ENCODE results near the gene SPRN.
A peak's percentile ranks its signal among the peaks of the same experiment; 100 is the strongest.
"Not testable (repeated sequence)": the region's sequence is repeated elsewhere in the genome, so short reads cannot be mapped to it uniquely, and the experiment has no call there.

SPRN gene, protein sequence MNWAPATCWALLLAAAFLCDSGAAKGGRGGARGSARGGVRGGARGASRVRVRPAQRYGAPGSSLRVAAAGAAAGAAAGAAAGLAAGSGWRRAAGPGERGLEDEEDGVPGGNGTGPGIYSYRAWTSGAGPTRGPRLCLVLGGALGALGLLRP

DNA sequence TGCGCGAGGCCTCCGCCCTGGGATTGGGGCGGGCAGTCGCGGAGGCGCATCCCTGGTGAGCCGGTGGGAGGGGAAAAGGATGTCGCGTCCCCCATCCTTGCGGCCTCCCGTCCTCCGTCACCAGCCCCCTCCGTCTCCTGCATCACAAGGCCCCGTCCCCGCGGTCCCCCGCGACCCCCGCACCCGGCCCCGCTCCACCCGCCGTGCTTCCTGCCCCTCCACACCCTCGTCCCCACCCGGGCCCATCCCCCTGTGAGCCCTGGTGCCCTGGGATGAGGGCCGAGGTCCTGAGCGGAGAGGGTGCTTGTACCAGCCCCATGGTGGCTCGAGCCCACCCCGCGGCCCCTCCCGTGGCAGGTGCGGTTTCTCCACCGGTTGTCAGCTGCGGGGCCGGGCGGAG lies at the start of gene SPRN:
TSS of gene SPRN (minus strand) at position 25 of the 400 bp plus-strand sequence. CDS start 944 bp downstream, outside the sequence.
- not testable (repeated sequence) for DNase-seq

DNA sequence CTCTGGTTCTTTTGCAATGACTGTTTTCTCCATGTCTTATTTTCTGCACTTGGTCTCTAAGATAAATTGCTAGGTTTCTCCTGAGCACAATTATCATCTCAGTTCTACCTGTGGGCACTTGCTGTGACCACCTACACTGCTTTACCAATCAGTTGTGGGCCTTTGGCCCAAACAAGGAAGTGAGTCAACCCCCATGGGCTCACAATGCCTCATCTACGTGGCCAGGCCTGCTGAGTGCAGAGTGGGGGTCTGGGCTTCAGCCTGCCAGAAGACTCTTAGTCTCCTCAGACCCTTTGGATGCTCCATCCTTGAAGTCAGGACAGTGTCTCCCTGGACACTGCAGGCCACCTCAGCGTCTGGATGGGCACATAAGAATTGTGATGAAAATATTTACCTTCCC lies 49.6 kb upstream of the SPRN start:
- DNase-seq = no peak

DNA sequence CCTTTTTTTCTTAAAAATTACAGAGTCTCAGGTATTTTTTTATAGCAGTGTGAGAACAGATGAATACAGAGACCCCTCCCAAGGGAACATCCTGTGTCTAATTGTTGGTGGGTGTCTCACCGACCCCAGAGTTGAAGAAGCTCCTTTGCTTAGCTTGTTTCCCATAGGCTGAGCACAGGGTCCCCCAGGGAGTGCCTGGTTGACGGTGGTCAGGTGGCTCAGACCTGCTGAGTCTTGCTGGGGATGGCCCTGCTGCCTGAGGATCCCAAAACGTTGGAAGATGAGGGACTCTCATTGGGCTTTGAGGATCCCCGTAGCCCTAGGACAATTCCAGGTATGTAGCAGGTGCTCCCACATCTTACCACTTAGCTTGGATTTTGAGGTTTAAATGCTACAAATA lies 48.8 kb upstream of the SPRN start:
- DNase-seq = no peak

DNA sequence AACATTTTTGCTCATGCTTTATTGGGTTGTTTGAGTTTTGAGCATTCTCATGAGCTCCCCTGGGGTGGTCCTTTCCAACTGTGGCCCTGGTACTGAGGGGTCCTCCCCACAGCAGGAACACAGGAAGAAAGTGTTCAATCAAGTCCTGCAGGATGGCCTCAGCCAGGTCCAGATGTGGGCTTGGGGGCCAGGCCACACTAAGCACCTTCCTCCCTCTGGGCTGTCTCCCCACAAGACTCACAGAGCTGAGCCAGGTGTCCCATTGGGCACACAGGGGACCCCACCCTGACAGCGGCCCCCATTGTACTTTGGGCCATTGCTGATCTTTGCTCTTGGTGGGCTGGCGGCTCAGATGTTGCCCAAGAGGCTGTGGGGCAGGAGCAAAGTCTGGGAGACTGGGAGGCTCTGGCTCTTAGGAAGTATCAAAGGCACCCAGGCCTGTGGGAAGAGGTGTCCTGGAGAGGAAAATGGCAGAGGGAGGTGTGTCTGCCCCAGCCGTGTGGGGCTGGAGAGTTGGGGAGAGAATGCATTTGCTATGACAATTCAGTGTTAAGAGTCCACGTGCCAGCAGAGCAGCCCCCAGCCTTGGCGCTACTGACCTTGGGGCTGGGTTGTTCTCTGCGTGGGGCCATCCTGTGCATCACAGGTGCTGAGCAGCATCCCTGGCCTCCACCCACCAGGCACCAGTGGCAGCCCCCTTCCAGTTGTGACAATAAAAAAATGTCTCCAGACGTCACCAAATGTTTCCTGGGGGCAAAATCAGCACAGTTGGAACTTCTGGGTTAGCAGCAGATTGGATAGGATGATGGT lies 47.1 kb upstream of the SPRN start:
- no peak for DNase-seq

DNA sequence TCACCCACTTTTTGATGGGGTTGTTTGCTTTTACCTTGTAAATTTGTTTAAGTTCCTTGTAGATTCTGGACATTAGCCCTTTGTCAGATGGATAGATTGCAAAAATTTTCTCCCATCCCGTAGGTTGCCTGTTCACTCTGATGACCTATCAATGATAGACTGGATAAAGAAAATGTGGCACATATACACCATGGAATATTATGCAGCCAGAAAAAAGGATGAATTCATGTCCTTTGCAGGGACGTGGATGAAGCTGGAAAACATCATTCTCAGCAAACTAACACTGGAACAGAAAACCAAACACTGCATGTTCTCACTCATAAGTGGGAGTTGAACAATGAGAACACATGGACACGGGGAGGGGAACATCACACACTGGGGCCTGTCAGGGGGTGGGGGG lies 44.8 kb upstream of the SPRN start:
- not testable (repeated sequence) for DNase-seq

DNA sequence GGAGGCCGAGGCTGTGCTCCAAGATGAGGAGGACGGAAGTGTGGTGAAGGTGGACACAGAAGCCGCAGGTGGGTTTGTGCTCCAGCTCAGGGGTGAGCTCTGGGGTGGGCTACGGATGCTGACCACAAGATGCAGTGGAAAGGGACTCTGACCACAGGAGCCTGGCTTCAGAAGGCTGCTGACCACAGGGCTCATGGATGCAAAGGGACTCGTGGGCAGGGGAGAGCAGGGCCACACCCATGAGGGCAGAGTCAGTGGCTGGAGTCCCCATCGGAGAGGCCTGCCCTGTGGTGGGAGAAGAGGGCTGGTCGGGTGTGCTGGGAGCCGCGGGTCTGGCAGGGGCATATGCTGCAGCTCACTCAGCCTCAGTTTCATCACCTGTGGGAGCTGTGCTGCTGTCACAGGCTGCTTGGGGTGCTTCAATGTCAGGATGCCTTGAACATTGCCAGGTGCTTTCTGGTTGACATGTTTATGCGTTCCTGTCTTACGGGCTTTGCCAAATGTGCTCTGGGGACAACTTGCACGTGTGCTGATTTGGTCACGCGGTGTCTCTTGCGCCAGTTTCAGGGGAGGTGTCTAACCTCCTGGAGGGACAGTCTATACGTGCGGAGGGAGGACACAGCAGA lies 43.0 kb upstream of the SPRN start:
- DNase-seq = no peak

DNA sequence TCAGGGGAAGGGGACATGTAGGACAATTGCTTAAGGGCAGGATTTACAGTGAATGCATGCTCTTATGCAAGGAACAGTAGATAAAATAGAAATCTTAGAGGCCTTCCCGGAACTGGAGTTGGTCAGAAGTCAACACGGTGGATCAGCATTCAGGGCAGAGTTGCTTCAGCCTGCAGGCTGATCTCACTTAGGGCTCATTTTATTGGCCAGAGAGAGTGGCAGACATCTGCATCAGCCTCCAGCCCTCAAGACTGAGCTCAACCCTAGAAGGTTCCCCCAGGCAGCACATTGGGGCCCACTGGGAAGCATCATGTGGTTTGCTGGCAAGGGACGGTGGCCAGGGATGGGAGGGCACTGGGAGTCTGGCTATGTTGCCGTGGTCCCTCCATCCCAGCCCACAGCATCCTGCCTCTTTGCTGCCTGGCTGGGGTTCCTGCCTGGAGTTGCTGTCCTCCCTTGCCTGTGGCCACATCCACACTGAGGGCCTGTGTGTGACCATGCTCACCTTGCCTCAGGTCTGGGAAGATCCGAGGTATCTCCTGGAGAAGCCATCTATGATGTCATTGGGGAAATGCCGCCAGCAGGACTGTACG lies 42.4 kb upstream of the SPRN start:
- no peak for DNase-seq

DNA sequence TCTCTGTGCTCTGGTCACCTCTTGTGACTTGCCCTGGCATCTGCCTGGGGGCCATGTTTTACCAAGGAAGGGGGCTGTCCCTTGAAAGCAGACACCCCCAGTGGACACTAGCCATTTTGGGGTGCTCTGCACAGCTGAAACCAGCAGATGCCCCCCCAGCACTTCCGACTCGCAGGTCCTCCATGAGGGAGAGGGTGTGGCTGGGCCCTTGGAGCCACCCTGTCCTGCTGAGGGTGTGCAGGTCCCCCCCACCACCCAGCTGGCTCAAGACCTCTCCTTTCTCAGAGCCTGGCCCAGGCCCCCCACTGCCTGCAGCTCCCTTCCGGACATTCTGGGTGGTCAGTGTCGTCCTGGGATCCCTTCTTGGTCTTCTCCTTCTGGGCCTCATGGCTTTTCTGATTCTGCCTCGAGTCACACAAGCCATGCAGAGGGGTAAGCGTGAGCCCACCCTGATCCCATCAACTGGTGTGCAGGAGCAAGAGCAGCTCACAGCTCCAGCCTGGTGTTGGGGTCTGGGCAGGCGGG lies 41.6 kb upstream of the SPRN start:
- DNase-seq = no peak

DNA sequence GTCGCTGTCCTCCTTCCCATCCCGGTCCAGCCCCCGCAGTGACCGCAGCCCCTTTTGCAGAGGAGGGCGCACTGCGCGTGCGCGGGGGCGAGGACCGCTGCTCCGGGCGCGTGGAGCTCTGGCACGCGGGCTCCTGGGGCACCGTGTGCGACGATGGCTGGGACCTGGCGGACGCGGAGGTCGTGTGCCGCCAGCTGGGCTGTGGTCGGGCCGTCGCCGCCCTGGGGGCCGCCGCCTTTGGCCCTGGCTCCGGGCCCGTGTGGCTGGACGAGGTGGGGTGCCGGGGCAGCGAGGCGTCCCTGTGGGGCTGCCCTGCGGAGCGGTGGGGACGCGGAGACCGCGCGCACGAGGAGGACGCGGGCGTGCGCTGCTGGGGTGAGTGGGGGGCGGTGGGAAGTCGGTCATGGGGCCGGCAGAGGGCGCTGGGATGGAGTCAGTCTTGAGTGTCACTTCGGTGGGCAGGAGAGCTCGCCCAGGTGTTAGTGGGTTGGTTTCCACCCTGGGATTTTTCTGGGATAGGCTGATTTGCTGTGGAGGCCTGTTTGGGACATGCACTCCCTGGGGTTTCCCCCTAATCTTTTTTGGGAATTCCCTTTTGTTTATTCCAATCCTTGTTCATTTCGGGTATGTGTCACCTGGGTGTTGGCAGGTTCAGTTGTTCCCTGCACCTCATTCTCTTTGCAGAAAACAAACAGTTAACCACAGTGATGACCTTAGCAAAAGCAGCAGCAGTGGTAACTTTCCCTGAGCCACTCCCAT lies 40.9 kb upstream of the SPRN start:
- DNase-seq = no peak

DNA sequence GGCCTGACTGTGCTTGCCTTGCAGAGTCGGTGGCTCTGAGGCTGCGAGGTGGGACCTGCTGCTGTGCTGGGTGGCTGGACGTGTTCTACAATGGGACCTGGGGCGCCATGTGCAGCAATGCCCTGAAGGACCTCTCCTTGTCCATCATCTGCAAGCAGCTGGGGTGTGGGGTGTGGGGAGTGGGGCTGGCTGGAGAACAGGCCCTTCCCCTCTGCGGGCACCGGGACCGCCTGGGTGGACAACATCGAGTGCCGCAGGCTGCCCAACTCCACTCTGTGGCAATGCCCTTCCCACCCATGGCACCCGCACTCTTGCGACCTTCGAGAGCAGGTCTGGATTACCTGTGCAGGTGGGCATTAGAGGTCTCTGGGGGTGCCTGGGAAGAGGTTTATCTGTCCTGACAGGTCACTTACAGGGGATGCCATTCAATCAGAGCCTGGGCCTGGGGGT lies 40.2 kb upstream of the SPRN start:
- DNase-seq = no peak

DNA sequence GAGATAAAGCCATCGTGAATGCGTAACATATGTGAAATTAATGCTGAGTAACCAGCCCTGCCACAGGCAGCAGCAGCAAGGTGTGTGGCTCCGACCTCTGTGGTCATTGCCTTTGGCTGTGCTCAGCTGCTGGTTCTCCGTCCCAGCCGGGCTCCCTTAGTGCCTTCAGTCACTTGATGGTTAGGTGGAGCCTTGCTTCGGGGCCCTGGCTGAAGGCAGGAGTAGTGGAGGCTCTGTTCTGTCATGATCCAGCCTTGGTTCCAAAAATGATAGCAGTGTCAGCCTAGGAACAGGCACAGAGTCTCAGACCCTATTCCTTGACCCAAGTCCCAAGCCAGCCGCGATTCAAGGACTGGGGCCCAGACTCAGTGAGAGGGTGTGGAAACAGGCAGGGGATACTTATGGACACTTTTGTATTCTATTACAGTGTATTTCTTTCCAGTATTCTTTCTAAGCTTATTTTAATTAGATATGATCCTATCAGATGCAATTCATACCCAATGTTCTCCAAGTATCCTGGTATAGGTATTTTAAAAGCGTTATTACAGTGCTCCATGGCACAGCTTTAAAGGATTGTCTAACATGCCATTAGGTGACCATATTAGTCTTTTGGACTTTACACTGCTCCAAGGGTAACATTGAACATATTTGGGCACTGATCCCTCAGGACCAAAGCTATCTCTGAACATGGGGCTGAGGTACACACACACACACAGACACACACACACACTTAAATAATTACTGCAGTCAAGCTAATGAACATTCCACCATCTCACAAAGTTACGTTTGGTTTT lies 38.3 kb upstream of the SPRN start:
- DNase-seq = peak in 1 of 14 donors; percentile 41

DNA sequence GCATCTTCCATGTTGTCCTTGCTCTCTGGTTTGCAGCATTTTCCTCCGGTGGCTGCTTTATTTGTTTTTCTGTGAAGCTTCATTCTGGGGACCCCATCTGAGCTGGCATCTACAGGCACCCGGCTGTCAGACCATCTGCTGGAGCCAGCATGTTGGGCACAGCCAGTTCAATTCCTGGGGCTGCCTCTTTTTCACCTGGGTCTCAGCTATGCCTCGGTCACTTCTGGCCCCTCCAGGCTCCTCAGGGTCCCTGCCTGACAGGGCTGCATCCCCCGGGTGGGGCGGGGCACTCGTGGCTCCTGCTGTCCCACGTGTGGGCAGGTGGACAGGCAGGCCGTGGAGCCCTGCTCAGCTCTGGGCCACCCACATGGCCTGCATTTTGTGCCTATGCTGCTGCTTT lies 37.4 kb upstream of the SPRN start:
- DNase-seq = peak in 1 of 14 donors; percentile 93

DNA sequence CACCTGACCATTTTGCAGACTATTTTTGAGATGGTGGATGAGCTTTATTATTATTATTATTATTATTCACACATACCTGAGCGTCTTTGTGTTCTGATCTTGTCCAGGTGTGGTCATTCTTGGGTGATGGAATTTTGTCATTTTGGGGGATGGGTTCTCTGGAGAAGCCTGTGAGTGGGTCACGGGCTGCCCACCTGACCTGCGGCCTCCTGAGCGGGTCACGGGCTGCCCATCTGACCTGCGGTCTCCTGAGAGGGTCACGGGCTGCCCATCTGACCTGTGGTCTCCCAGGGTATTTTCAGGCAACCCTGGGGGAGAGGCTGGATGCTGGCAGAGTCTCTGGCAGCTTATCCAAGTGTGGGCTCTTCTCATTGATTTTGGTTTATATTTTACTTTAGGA lies 36.6 kb upstream of the SPRN start:
- no peak for DNase-seq

DNA sequence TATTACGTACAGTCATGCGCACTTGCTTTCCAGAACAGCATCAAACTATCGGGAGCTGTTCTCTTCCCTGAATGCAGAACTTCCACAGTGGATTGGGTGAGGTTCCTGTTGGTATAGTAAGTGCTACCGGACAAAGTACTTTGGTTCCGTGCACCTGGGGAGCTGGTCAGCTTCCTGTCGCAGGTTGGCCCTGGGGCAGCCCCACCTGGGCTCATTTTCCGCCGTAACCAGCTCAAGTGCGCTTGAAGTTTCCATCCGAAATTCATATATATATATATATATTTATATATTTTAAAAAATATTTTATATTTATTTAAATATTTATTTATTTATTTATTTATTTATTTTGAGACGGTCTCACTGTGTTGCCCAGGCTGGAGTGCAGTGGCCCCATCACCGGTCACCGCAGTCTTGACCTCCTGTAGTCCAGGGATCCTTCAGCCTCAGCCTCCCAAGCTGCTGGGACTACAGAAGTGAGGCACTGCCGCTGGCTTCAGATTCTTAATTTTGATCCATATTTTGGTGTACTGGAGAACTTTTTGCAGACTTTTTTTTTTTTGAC lies 35.9 kb upstream of the SPRN start:
- DNase-seq = no peak

DNA sequence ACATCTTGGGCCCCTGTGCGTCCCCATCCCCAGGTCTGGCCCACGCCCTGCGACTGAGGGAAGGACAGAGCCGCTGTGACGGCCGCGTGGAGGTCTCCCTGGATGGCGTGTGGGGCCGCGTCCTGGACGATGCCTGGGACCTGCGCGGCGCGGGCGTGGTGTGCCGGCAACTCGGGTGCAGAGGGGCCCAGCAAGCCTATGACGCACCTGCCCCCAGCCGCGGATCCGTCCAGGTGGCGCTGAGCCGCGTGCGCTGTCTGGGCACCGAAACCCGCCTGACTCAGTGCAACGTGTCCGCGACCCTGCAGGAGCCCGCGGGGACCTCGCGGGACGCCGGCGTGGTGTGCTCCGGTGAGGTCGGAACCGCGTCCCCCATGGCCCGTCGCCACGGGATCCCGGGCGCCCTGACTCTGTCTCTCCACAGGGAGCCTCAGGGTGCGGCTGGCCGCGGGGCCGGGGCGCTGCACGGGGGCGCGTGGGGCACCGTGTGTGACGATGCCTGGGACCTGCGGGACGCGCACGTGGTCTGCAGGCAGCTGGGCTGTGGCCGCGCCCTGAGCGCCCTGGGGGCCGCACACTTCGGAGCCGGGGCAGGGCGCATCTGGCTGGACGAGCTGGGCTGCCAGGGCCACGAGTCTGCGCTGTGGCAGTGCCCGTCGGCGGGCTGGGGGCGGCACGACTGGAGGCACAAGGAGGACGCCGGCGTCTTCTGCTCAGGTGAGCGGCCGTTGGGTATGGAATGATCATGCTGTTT lies 35.2 kb upstream of the SPRN start:
- DNase-seq = no peak

DNA sequence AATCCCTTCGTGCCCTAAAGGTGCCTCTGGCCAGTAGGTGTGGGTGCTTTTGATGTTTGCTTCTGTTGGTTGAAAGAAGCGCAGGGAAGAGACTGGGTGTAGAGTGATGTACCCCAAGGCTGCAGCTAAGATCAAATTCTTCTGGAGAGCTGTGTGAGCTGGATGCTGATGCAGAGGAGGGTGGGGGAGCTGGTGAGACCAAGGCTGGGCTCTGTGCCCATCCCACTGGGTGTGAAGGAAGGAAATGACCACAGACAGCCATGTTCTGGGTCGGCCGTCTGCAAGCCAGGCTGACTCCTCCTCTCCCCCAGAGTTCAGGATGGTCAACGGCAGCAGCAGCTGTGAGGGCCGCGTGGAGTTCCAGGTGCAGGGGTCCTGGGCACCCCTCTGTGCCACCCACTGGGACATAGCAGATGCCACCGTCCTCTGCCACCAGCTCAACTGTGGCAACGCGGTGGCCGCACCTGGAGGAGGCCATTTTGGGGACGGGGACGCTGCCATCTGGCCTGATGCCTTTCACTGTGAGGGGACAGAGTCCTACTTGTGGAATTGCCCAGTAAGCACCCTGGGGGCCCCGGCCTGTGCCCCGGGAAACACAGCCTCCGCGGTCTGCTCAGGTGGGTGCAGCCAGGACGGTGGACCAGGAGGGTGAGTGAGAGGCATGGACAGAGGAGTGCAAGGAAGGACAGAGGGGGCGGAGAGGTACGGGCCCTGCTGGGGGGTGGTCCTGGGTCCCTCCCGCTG lies 34.5 kb upstream of the SPRN start:
- no peak for DNase-seq

DNA sequence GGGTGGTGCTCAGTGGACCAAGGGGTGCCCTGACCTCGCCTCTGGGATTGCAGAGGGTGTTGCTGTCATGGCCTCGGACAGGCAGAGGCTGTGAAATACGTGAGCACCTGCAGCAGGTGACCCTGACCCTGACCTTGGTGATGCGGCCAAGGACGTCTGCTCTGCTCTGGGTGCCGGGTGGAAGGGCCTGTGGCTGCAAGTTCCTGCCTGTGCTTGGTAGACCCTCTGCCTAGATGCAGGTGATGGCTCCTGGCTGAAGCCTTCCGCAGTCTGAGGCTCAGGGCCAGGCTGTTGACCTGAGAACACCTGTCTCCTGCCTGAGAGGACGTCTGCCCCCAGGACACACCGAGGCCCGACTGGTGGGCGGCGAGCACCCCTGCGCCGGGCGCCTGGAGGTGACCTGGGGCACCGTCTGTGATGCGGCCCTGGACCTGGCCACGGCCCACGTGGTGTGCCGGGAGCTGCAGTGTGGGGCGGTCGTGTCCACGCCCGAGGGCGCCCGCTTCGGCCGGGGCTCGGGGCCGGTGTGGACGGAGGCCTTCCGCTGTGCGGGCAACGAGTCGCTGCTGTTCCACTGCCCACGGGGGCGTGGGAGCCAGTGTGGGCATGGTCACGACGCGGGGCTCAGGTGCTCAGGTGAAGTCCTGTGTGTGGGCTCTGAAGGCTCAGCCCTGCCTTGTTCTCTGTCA lies 33.7 kb upstream of the SPRN start:
- DNase-seq = no peak

DNA sequence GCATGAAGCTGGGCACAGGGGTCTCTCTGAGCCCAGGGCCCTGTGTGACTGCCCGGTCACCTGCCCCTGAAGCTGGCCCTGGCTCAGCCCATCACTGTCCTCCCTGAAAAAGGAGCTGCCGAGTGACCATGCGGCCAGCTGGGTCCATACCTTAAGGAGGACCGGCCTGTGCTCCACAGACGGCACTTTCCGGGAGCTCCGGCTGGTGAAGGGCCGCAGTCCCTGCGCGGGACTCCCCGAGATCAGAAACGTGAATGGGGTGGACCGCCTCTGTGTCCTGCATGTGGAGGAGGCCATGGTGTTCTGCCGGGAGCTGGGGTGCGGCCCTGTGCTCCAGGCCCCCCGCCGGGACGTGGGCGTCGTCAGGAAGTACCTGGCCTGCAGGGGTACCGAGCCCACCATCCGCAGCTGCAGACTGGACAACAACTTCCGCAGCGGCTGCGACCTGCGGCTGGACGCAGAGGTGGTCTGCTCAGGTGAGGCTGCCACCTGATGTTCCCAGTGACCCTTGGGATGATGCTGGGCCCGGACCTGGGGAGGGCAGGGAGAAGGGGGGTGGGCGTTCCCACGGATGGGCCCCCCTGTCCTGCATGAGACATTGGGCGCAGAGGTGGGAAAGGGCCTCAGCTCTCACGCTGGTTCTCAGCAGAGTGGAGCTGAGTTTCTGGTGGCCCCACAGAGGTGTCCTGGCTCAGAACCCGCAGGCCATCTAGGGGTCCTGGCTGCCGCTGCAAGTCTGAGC lies 32.8 kb upstream of the SPRN start:
- no peak for DNase-seq
